Mucosa of gallbladder (tissue), 1 donor: ENCODE results near the gene RPS15. TPM values are rescaled to one million over a fixed set of nuclear protein-coding genes. Genes with fewer than 3 reads are reported as not detected.
"Not testable (repeated sequence)": the region's sequence is repeated elsewhere in the genome, so short reads cannot be mapped to it uniquely, and the experiment has no call there.

Source experiments
- DNase-seq: peaks from one replicate; pipeline ENCODE4 v3.0.0-alpha.2; 2020; ENCODE audit warnings: low spot score
- total RNA-seq: library from RNA; stranded (reverse); gene quantifications from one replicate; pipeline ENCODE4 v1.2.1, GENCODE V29; 2021
- donor health status: DM: no; HTN: no; CAD: no.

The RPS15 gene
- total RNA-seq, 1 donor from 2014 or later: 877 TPM

DNA sequence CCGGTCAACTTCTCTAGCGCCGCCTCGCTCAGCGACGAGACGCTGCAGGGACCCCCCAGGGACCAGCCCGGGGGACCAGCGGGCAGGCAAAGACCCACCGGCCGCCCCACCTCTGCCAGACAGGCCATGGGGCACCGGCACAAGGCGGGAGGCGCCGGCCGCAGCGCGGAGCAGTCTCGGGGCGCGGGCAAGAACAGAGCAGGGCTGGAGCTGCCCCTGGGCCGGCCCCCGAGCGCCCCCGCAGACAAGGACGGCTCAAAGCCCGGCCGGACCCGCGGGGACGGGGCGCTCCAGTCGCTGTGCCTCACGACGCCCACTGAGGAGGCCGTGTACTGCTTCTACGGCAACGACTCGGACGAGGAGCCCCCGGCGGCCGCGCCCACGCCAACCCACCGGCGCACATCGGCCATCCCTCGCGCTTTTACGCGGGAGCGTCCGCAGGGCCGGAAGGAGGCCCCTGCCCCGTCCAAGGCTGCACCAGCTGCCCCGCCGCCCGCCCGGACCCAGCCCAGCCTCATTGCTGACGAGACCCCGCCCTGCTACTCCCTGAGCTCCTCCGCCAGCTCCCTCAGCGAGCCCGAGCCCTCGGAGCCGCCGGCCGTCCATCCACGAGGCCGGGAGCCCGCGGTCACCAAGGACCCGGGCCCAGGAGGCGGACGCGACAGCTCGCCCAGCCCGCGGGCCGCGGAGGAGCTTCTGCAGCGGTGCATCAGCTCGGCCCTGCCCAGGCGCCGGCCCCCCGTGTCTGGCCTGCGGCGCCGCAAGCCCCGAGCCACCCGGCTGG is 29.5 kb downstream of the RPS15 start:
- DNase-seq: no peak

- no peak for DNase-seq
Observed at GRCh38 chr19:1468274-1468820, 30.2 kb downstream of the RPS15 start.

DNA sequence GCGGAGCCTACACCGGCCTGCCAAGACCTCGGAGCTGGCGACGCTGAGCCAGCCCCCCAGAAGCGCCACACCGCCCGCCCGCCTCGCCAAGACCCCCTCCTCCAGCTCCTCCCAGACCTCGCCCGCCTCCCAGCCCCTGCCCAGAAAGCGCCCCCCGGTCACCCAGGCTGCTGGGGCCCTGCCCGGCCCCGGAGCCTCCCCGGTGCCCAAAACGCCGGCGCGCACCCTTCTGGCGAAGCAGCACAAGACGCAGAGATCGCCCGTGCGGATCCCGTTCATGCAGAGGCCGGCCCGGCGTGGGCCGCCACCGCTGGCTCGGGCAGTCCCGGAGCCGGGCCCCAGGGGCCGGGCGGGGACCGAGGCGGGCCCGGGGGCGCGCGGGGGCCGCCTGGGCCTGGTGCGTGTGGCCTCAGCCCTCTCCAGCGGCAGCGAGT is 30.6 kb downstream of the RPS15 start:
- no peak for DNase-seq

DNA sequence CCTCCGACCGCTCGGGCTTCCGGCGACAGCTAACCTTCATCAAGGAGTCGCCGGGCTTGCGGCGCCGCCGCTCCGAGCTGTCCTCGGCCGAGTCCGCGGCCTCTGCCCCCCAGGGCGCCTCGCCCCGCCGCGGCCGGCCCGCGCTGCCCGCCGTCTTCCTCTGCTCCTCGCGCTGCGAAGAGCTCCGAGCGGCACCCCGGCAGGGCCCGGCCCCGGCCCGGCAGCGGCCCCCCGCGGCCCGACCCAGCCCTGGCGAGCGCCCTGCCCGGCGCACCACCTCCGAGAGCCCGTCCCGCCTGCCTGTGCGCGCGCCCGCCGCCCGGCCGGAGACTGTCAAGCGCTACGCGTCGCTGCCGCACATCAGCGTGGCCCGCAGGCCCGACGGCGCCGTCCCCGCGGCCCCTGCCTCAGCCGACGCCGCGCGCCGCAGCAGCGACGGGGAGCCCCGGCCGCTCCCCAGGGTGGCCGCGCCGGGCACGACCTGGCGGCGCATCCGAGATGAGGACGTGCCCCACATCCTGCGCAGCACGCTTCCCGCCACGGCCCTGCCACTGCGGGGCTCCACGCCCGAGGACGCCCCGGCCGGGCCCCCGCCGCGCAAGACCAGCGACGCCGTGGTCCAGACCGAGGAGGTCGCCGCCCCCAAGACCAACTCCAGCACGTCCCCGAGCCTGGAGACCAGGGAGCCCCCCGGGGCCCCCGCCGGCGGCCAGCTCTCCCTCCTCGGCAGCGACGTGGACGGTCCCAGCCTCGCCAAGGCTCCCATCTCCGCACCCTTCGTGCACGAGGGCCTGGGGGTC is 31.3 kb downstream of the RPS15 start:
- no peak for DNase-seq

DNA sequence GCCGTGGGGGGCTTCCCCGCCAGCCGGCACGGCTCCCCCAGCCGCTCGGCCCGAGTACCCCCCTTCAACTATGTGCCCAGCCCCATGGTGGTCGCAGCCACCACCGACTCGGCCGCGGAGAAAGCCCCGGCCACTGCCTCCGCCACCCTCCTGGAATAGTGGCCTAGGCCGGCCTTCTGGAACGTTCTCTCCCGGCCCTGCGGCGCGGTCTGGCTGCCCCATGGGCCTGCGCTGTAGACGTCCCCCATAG is 31.8 kb downstream of the RPS15 start:
- no peak for DNase-seq

DNA sequence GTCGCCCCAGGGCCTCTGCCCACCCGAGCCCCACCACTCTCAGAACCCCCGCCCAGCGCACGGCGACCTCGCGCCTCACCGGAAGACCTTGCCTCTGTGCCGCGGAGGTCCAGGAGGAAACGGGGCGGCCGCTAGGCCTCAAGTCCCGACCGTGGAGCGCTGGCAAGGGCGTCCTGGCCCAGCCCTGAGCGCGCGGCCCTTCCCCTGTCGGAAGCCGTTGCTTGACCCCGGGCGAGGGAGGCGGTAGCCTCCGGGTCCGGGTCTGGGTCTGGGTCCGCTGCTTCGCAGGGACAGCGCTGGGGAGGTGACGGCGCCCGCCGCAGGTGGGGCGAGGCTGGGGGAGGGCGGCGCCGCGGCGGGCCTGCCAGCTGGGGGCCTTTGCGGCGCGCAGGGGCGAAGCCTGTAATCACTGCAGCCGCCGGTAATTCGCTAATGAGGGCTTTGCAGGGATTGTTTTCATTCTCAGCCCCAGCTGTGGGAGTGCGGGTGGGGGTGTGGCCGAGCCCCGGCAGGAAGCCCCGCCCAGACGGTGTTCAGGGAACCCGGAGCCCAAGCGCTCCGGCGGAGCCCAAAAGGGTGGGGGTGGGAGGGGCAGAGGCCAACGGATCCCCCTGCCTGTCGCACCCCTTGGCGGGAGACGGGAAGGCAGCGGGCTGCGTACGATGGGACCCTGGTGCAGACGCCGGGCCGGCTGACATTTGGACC is 32.3 kb downstream of the RPS15 start:
- DNase-seq: no peak

- DNase-seq: no peak
Observed at GRCh38 chr19:1471010-1471514, 32.9 kb downstream of the RPS15 start.

DNA sequence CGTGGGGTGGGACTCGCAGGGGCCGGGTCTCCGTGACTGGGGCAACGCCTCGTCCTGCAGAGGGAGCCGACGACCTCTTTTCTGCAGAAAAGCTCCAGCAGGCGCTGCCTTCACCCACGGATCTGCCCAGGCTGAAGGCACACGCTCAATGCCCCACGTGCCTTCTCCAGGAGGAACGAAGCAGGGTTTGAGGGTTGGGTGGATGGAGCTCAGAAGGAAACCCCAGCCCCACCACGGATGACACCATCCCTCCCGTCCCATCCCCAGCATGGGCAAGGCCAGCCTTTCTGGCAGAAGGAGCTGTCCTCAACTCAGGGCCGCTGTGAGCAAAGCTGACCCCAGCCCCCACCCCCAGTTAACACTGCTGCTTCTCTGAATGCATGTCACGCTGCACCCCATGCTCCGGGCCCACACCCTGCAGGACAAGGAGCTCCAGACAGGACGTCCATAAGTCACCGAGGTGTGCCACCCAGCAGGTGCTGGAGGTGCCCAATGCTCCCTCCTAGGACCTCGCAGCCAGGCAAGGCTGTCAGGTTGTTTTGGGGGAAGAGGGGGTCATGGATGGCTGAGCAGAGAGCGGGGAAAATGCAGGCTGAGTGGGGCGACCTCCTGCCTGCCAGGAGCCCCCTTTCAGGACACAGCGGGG is 33.4 kb downstream of the RPS15 start:
- DNase-seq: no peak

- DNase-seq: no peak
Observed at GRCh38 chr19:1472231-1473084, 34.3 kb downstream of the RPS15 start.

DNA sequence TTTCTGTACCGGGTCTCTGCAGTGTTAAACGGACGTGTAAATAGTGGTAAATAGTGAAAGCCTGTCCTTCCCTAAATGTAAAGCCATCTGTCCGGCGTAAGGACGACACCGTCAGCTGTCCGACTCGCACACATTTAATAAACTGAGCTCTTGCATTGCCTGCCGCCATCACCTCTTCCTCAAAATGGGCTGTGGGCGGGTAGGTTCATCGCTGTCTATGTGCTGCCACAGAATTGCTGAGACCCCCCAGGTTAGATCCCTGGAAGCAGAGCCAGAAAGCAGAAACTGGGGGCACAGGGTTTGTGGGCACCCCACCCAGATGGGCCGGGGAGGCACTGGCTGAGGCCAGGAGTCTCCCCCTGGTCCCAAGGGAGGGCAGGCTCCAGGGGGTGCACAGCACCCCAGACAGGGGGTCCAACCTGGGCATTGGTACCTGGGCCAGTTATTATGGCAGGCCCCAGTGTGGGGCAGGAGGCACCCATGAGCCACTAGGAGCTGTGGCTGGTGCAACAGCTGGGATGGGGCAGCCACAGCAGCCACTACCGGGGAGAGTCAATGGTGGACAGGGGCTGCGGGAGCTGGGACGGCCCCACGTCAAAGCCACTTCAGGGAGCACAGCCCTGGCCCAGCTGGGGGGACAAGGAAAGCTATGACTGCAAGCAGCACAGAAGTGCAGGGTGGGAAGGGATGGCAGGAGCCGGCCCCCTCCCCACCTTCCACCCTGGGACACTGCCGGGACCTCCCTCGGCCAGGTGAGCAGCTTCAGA is 35.1 kb downstream of the RPS15 start:
- DNase-seq: no peak

GRCh38 chr19:1474011-1474764 is 36.0 kb downstream of the RPS15 start:
- DNase-seq: no peak

- no peak for DNase-seq
Observed at GRCh38 chr19:1474765-1475351, 36.7 kb downstream of the RPS15 start.

GRCh38 chr19:1475751-1476437 is 37.7 kb downstream of the RPS15 start:
- DNase-seq: no peak

GRCh38 chr19:1477056-1477455 is 38.9 kb downstream of the RPS15 start:
- DNase-seq: not testable (repeated sequence)

DNA sequence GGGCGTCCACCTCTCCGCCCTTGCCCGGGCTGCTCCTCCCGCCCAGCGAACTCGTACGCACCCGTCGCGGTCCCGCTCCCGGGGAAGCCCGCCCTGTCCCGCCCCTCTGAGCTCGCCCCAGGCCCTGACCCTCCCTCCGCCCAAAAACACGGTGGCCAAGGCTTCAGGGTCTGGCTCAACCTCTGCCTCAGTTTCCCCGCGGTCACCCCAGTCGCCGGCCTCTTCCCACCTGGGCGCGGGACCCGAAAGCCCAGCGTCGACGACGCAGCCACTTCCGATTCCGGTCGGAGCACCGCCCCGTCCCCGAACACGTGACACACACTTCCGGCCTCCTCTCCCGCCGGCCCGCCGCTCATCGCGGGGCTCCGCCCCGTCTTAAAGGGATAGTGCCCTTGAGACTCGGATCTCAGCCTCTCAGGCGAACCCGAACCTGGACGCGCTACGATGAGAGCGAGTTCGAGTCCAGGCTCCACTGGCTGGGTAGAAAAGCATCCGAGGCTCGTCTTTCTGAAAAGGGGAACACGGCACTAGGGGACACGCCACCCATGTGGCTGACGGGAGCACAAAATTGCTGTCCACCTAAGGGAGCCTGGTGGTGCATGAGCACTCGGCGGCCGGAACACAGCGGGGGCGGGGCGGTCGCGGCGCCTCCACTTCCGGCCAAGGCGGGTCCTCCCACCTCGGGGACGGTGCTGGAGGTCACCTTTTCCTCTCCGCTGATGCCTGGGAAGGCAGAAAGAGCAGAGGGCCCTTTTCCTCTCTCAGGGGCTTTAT is 40.9 kb downstream of the RPS15 start, which contains the start of gene C19orf25:
C19orf25 (minus strand) TSS at position 282 of the 774 bp plus-strand sequence. CDS start 312 bp downstream, outside the sequence.
- peak; percentile 94 for DNase-seq

- DNase-seq: no peak
Observed at GRCh38 chr19:1481224-1481892, 43.2 kb downstream of the RPS15 start.

DNA sequence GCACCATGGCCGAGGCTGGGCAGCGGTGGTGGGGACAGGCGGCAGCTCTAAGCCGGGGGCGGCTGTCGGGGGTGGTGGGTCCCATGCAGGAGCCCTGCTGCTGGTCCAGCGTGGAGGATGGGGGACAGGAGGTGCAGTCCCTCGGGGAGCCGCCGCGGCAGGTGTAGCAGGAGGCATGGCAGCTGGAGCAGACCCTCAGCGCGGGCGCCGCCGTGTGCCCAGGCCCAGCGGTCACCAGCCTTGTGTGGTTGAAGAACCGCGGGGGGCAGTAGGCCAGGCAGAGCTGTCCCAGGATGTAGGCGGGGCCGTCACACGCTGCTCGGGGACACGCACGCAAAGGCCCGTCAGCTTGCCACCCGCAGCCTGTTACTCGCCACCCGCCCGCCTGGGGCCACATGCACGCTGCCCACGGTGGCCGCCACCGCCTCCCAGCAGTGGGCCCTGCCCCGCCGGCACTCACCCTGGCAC is 43.7 kb downstream of the RPS15 start:
- no peak for DNase-seq
